Astrocyte (in vitro differentiated cells and primary cell): ENCODE measurements around the gene TBL2.
"Not testable (repeated sequence)": the region's sequence is repeated elsewhere in the genome, so short reads cannot be mapped to it uniquely, and the experiment has no call there.

ENCODE experiments used
- CTCF ChIP-seq: IDR thresholded peaks from 2 replicates; pipeline ENCODE4 v1.5.1; 2011; ENCODE audit warnings: low read depth, mild to moderate bottlenecking, inconsistent platforms, low read length, moderate library complexity; ENCODE audit not compliant: insufficient read depth
- EZH2 ChIP-seq: IDR thresholded peaks from 2 replicates; pipeline ENCODE4 v1.6.1; 2012; ENCODE audit warnings: mild to moderate bottlenecking, low read length, inconsistent platforms; ENCODE audit not compliant: insufficient read depth

GRCh38 chr7:73614937-73615336 lies 36.6 kb upstream of the TBL2 start:
- not testable (repeated sequence) for TF ChIP-seq CTCF, EZH2
